HEK293 (cell line): ENCODE results near the gene CTF1.

Experiments
- GFI1B ChIP-seq: fragments of 450-650 bp; formaldehyde crosslinking; IDR thresholded peaks from 2 replicates; pipeline ENCODE4 v1.5.1; 2016; ENCODE audit warnings: missing biosample characterization, missing genetic modification characterization
- KLF17 ChIP-seq: fragments of 450-650 bp; formaldehyde crosslinking; IDR thresholded peaks from 2 replicates; pipeline ENCODE4 v1.5.1; 2016; ENCODE audit warnings: missing biosample characterization, missing genetic modification characterization
- KLF8 ChIP-seq: fragments of 450-650 bp; formaldehyde crosslinking; IDR thresholded peaks from 2 replicates; pipeline ENCODE4 v1.5.1; 2016; ENCODE audit warnings: missing biosample characterization, missing genetic modification characterization
- KLF9 ChIP-seq: fragments of 450-650 bp; formaldehyde crosslinking; IDR thresholded peaks from 2 replicates; pipeline ENCODE4 v1.5.1; 2016; ENCODE audit warnings: missing biosample characterization, missing genetic modification characterization, low read depth
- OSR2 ChIP-seq: fragments of 450-650 bp; formaldehyde crosslinking; IDR thresholded peaks from 2 replicates; pipeline ENCODE4 v1.5.1; 2016; ENCODE audit warnings: missing biosample characterization, missing genetic modification characterization
- OVOL3 ChIP-seq: fragments of 450-650 bp; formaldehyde crosslinking; IDR thresholded peaks from 2 replicates; pipeline ENCODE4 v1.5.1; 2016; ENCODE audit warnings: missing biosample characterization, missing genetic modification characterization
- YY1 ChIP-seq: fragments of 450-650 bp; formaldehyde crosslinking; IDR thresholded peaks from 2 replicates; pipeline ENCODE4 v1.5.1; 2018; ENCODE audit warnings: missing biosample characterization, missing genetic modification characterization
- YY2 ChIP-seq: fragments of 450-650 bp; formaldehyde crosslinking; IDR thresholded peaks from 2 replicates; pipeline ENCODE4 v1.5.1; 2016; ENCODE audit warnings: missing biosample characterization, missing genetic modification characterization
- ZBTB1 ChIP-seq: fragments of 450-650 bp; formaldehyde crosslinking; IDR thresholded peaks from 2 replicates; pipeline ENCODE4 v1.5.1; 2016; ENCODE audit warnings: missing biosample characterization, missing genetic modification characterization
- ZBTB17 ChIP-seq: fragments of 450-650 bp; formaldehyde crosslinking; IDR thresholded peaks from 2 replicates; pipeline ENCODE4 v1.5.1; 2016; ENCODE audit warnings: missing biosample characterization, missing genetic modification characterization
- ZBTB8A ChIP-seq: fragments of 450-650 bp; formaldehyde crosslinking; IDR thresholded peaks from 2 replicates; pipeline ENCODE4 v1.5.1; 2016; ENCODE audit warnings: missing biosample characterization, missing genetic modification characterization
- ZEB2 ChIP-seq: fragments of 450-650 bp; formaldehyde crosslinking; IDR thresholded peaks from 2 replicates; pipeline ENCODE4 v1.5.1; 2016; ENCODE audit warnings: missing biosample characterization, missing genetic modification characterization
- ZFHX2 ChIP-seq: fragments of 450-650 bp; formaldehyde crosslinking; conservative IDR thresholded peaks from 2 replicates; pipeline ENCODE4 v1.5.1; 2016; ENCODE audit warnings: missing biosample characterization, missing genetic modification characterization
- ZNF140 ChIP-seq: fragments of 450-650 bp; formaldehyde crosslinking; IDR thresholded peaks from 2 replicates; pipeline ENCODE4 v1.5.1; 2016; ENCODE audit warnings: missing biosample characterization, missing genetic modification characterization
- ZNF202 ChIP-seq: fragments of 450-650 bp; formaldehyde crosslinking; IDR thresholded peaks from 2 replicates; pipeline ENCODE4 v1.5.1; 2016; ENCODE audit warnings: missing biosample characterization, missing genetic modification characterization, borderline replicate concordance
- ZNF24 ChIP-seq: fragments of 450-650 bp; formaldehyde crosslinking; IDR thresholded peaks from 2 replicates; pipeline ENCODE4 v1.5.1; 2016; ENCODE audit warnings: missing biosample characterization, missing genetic modification characterization
- ZNF366 ChIP-seq: fragments of 450-650 bp; formaldehyde crosslinking; conservative IDR thresholded peaks from 2 replicates; pipeline ENCODE4 v1.5.1; 2016; ENCODE audit warnings: missing biosample characterization, missing genetic modification characterization
- ZNF426 ChIP-seq: fragments of 450-650 bp; formaldehyde crosslinking; IDR thresholded peaks from 2 replicates; pipeline ENCODE4 v1.5.1; 2017; ENCODE audit warnings: missing biosample characterization, missing genetic modification characterization, mild to moderate bottlenecking, inconsistent platforms, moderate library complexity
- ZNF433 ChIP-seq: fragments of 450-650 bp; formaldehyde crosslinking; IDR thresholded peaks from 2 replicates; pipeline ENCODE4 v1.5.1; 2016; ENCODE audit warnings: missing biosample characterization, missing genetic modification characterization, low read depth
- ZNF449 ChIP-seq: fragments of 450-650 bp; formaldehyde crosslinking; IDR thresholded peaks from 2 replicates; pipeline ENCODE4 v1.5.1; 2017; ENCODE audit warnings: missing biosample characterization, mild to moderate bottlenecking, missing genetic modification characterization, moderate library complexity
- ZNF48 ChIP-seq: fragments of 450-650 bp; formaldehyde crosslinking; IDR thresholded peaks from 2 replicates; pipeline ENCODE4 v1.5.1; 2016; ENCODE audit warnings: missing biosample characterization, missing genetic modification characterization
- ZNF518A ChIP-seq: fragments of 450-650 bp; formaldehyde crosslinking; conservative IDR thresholded peaks from 2 replicates; pipeline ENCODE4 v1.5.1; 2016; ENCODE audit warnings: low read depth, missing biosample characterization, missing genetic modification characterization
- ZNF548 ChIP-seq: fragments of 450-650 bp; formaldehyde crosslinking; IDR thresholded peaks from 2 replicates; pipeline ENCODE4 v1.5.1; 2016; ENCODE audit warnings: missing biosample characterization, missing genetic modification characterization
- ZNF629 ChIP-seq: fragments of 450-650 bp; formaldehyde crosslinking; IDR thresholded peaks from 2 replicates; pipeline ENCODE4 v1.5.1; 2017; ENCODE audit warnings: missing biosample characterization, missing genetic modification characterization
- ZNF747 ChIP-seq: fragments of 450-650 bp; formaldehyde crosslinking; IDR thresholded peaks from 2 replicates; pipeline ENCODE4 v1.5.1; 2016; ENCODE audit warnings: missing biosample characterization, missing genetic modification characterization
- ZNF76 ChIP-seq: fragments of 450-650 bp; formaldehyde crosslinking; IDR thresholded peaks from 2 replicates; pipeline ENCODE4; 2016; ENCODE audit warnings: low read depth, missing biosample characterization, missing genetic modification characterization, borderline replicate concordance
- ZSCAN5A ChIP-seq: fragments of 450-650 bp; formaldehyde crosslinking; IDR thresholded peaks from 2 replicates; pipeline ENCODE4 v1.5.1; 2016; ENCODE audit warnings: missing biosample characterization, missing genetic modification characterization
- TF ChIP-seq, protein P1 (sequence below): fragments of 450-650 bp; formaldehyde crosslinking; IDR thresholded peaks from 2 replicates; pipeline ENCODE4 v1.5.1; 2016; ENCODE audit warnings: missing biosample characterization, missing genetic modification characterization, borderline replicate concordance
- TF ChIP-seq, protein P2 (sequence below): fragments of 450-650 bp; formaldehyde crosslinking; IDR thresholded peaks from 2 replicates; pipeline ENCODE4 v1.5.1; 2016; ENCODE audit warnings: missing biosample characterization, missing genetic modification characterization

Gene CTF1

DNA sequence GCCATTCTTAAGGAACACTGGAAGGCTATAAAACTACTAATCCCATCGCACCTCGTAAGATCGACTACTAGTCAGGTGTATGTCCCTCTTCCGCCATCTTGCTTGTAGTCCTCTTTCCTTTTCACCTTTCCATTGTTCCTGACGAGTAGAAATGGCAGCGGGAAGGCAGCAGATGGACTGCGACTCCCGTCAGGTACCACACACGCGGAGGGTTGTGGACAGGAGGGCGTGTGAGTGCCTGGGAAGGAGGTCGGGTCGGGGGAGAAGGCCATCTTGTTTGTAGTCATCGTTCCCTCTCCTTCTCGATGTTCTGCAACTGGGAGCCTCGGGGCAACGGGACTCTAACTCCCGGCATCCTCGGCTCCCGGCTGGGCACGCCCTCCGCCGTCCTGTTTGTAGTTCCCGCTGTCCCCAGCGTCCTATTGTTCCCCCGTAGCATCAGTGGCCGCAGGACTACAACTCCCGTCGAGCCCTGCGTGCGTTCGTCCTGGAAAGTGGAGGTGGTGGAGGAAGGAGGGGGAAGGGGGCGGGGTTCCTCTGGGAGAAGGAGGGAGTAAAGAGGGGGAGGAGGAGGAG is 26.6 kb downstream of the CTF1 start (continued):
- TF ChIP-seq ZBTB17 (tag by site-specific recombination): peak; percentile 100
- peak; percentile 93 for TF ChIP-seq ZFHX2 (tag by site-specific recombination)
- no peak for TF ChIP-seq ZNF548 (tag by site-specific recombination)
- TF ChIP-seq ZNF76: peak; percentile 100
- peak; percentile 99 for TF ChIP-seq KLF8 (tag by site-specific recombination)
- peak; percentile 60; the same call in 1 of the 2 replicates for TF ChIP-seq ZNF24 (tag by site-specific recombination)
- no peak for TF ChIP-seq ZNF433
- TF ChIP-seq ZNF518A (tag by site-specific recombination): no peak
- no peak for TF ChIP-seq OVOL3 (tag by site-specific recombination)
- no peak for TF ChIP-seq ZNF140 (tag by site-specific recombination)
- TF ChIP-seq, protein P1, sequence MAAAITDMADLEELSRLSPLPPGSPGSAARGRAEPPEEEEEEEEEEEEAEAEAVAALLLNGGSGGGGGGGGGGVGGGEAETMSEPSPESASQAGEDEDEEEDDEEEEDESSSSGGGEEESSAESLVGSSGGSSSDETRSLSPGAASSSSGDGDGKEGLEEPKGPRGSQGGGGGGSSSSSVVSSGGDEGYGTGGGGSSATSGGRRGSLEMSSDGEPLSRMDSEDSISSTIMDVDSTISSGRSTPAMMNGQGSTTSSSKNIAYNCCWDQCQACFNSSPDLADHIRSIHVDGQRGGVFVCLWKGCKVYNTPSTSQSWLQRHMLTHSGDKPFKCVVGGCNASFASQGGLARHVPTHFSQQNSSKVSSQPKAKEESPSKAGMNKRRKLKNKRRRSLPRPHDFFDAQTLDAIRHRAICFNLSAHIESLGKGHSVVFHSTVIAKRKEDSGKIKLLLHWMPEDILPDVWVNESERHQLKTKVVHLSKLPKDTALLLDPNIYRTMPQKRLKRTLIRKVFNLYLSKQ: no peak
- peak; percentile 50; the same call in 1 of the 2 replicates for TF ChIP-seq OSR2
- no peak for TF ChIP-seq ZNF747 (tag by site-specific recombination)
- TF ChIP-seq GFI1B (tag by site-specific recombination): no peak
- TF ChIP-seq ZNF426 (tag by site-specific recombination): no peak
- no peak for TF ChIP-seq ZSCAN5A (tag by site-specific recombination)
- peak; percentile 99 for TF ChIP-seq ZEB2 (tag by site-specific recombination)
- TF ChIP-seq YY1: peak; percentile 98
- no peak for TF ChIP-seq ZNF449 (tag by site-specific recombination)
- TF ChIP-seq ZNF366: peak; percentile 96
- TF ChIP-seq ZBTB1 (tag by site-specific recombination): 0 out of 2 replicates have a peak, but pooled peaks have one; percentile 68
- TF ChIP-seq ZNF48 (tag by site-specific recombination): no peak
- TF ChIP-seq KLF9 (tag by site-specific recombination): peak; percentile 99
- peak; percentile 44; the same call in 1 of the 2 replicates for TF ChIP-seq ZNF629 (tag by site-specific recombination)
- peak; percentile 99 for TF ChIP-seq YY2
- TF ChIP-seq, protein P2, sequence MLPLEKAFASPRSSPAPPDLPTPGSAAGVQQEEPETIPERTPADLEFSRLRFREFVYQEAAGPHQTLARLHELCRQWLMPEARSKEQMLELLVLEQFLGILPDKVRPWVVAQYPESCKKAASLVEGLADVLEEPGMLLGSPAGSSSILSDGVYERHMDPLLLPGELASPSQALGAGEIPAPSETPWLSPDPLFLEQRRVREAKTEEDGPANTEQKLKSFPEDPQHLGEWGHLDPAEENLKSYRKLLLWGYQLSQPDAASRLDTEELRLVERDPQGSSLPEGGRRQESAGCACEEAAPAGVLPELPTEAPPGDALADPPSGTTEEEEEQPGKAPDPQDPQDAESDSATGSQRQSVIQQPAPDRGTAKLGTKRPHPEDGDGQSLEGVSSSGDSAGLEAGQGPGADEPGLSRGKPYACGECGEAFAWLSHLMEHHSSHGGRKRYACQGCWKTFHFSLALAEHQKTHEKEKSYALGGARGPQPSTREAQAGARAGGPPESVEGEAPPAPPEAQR (tag by site-specific recombination): 0 out of 2 replicates have a peak, but pooled peaks have one; percentile 4
- no peak for TF ChIP-seq ZNF202 (tag by site-specific recombination)
- peak; percentile 38; the same call in 1 of the 2 replicates for TF ChIP-seq ZBTB8A (tag by site-specific recombination)
- peak; percentile 94 for TF ChIP-seq KLF17
- TF ChIP-seq, all 188 proteins: peak for 41
